Mucosa of descending colon (tissue), 3 donors: Measurements from ENCODE around the gene FNDC3B. TPM values are rescaled to one million over a fixed set of nuclear protein-coding genes. Genes with fewer than 3 reads are reported as not detected.

Experiments used
- ATAC-seq: fragments of 200-7000 bp; cut with Tn5 transposase; one replicate; pipeline ENCODE4 v1.9.1; 2020; ENCODE audit warnings: mild to moderate bottlenecking, moderate library complexity
- DNase-seq, 3 donors: peaks; one replicate each; pipeline ENCODE4 v3.0.0-alpha.2; 2020
- H3K36me3 ChIP-seq: fragments of 200-600 bp; one replicate; pipeline ENCODE4 v1.8.0; 2021; ENCODE audit warnings: low read depth, mild to moderate bottlenecking
- H3K4me1 ChIP-seq: fragments of 200-600 bp; one replicate; pipeline ENCODE4 v1.8.0; 2021; ENCODE audit warnings: low read depth, mild to moderate bottlenecking
- H3K4me3 ChIP-seq: fragments of 200-600 bp; one replicate; pipeline ENCODE4 v1.8.0; 2021; ENCODE audit warnings: mild to moderate bottlenecking
- H3K9me3 ChIP-seq: fragments of 200-600 bp; one replicate; pipeline ENCODE4 v1.8.0; 2021; ENCODE audit warnings: mild to moderate bottlenecking
- CTCF ChIP-seq: fragments of 200-600 bp; IDR thresholded peaks from one replicate; pipeline ENCODE4 v1.8.0; 2022; ENCODE audit warnings: antibody characterized with exemption, mild to moderate bottlenecking
- intact Hi-C, 2 donors: fragments of 100-400 bp; cut with DNase I in 1 of 2; cut with micrococcal nuclease in 1 of 2; formaldehyde crosslinking; loops; one replicate each; pipeline versions ENCODE4 v1.11.0 to v1.11.1; 2022; cut with DNase I, micrococcal nuclease
- total RNA-seq, 3 donors: library from RNA; stranded (reverse); fragmentation: NEBNext Ultra II Directional in 2 of 3; extraction: Animal tissue kit (Norgen Biotek cat#: 25700) in 2 of 3; gene quantifications; one replicate each; pipeline versions ENCODE4 v1.2.1 to v1.2.4, GENCODE V29; 2021 to 2023
- donor health status: DM: no; HTN: no; CAD: no; lungs with moderate emphysema.
- donor health status: DM: no; HTN: no; CAD: no.
- donor health status: DM: no; HTN: yes; CAD: no.

Gene FNDC3B
- total RNA-seq, 3 donors from 2014 or later: 107 to 132 (median 126) TPM

GRCh38 chr3:172066880-172067796 is 27.8 kb downstream of the FNDC3B start:
- intact Hi-C loops: no loop called here
- no peak for DNase-seq
- Histone ChIP-seq H3K36me3 (no peaks in the 10 kb centered on the region), H3K4me3 (no peak overlapping the region), H3K9me3 (no peaks in the 10 kb centered on the region), H3K4me1 (peaks cover 70% of the 10 kb centered on the region)
- ATAC-seq: peak; percentile 58
- TF ChIP-seq CTCF: no peak

- DNase-seq: no peak
Observed at GRCh38 chr3:172067837-172068440, 28.6 kb downstream of the FNDC3B start.

GRCh38 chr3:172068977-172069376 is 29.6 kb downstream of the FNDC3B start:
- H3K4me1 ChIP-seq: peaks cover 79% of the 10 kb centered on the region
- intact Hi-C loops: no loop called here
- no peak for TF ChIP-seq CTCF
- ATAC-seq: no peak
- no peaks in the 10 kb centered on the region for H3K36me3 ChIP-seq
- no peak overlapping the region for H3K4me3 ChIP-seq
- H3K9me3 ChIP-seq: no peaks in the 10 kb centered on the region
- DNase-seq: no peak

More at GRCh38 chr3:172067837-172068440, 28.6 kb downstream of the FNDC3B start:
- ATAC-seq: peak; percentile 24
- H3K4me1 ChIP-seq: peaks cover 70% of the 10 kb centered on the region
- TF ChIP-seq CTCF: no peak
- H3K9me3 ChIP-seq: no peaks in the 10 kb centered on the region
- intact Hi-C loops: no loop called here
- H3K4me3 ChIP-seq: no peak overlapping the region
- no peaks in the 10 kb centered on the region for H3K36me3 ChIP-seq

- H3K4me3 ChIP-seq: no peak overlapping the region
- no peak for DNase-seq
- peaks cover 79% of the 10 kb centered on the region for H3K4me1 ChIP-seq
- intact Hi-C loops: no loop called here
- TF ChIP-seq CTCF: no peak
- no peaks in the 10 kb centered on the region for H3K36me3 ChIP-seq
- ATAC-seq: no peak
- H3K9me3 ChIP-seq: no peaks in the 10 kb centered on the region
Observed at GRCh38 chr3:172069478-172069877, 30.1 kb downstream of the FNDC3B start.

- Histone ChIP-seq H3K36me3 (no peaks in the 10 kb centered on the region), H3K9me3 (no peaks in the 10 kb centered on the region), H3K4me1 (peaks cover 78% of the 10 kb centered on the region), H3K4me3 (no peak overlapping the region)
- intact Hi-C loops: no loop called here
- DNase-seq: no peak
- ATAC-seq: no peak
- TF ChIP-seq CTCF: no peak
Observed at GRCh38 chr3:172070269-172070668, 30.9 kb downstream of the FNDC3B start.
